K562 (cell line): Measurements from ENCODE around the gene TMEM260. TPM values are rescaled to one million over a fixed set of nuclear protein-coding genes. Genes with fewer than 3 reads are reported as not detected.

Experiments used
- ATAC-seq: fragments of 200-7000 bp; cut with Tn5 transposase; 3 replicates; pipeline ENCODE4 v1.9.1; 2020; ENCODE audit warnings: moderate library complexity
- BruUV-seq: library from RNA; stranded (reverse); fragments of 400-500 nt; replicated peaks from 2 replicates; lab custom pipeline; 2021; lab: Mats Ljungman, UMichigan
- CTCF ChIA-PET: fragments of 300-600 bp; formaldehyde crosslinking; extraction: SDS; loops from one replicate; lab custom pipeline; 2021; ENCODE audit warnings: low intra/inter-chr PET ratio; lab: Yijun Ruan, JAX
- POLR2A ChIA-PET: fragments of 300-600, 350-650 bp; sonication (Branson Sonifier 250); formaldehyde crosslinking; extraction: SDS; loops from one replicate; lab custom pipeline; 2021; ENCODE audit warnings: antibody characterized with exemption, inconsistent platforms; lab: Yijun Ruan, JAX
- DNase-seq, 4 experiments: peaks; one replicate each; pipeline versions ENCODE4 v3.0.0 to v3.0.0-alpha.2; 2011 to 2018; ENCODE audit warnings: low spot score in 3 of 4, mixed read lengths in 3 of 4; ENCODE audit errors: extremely low read depth in 1 of 4
- FAIRE-seq: peaks from 2 replicates; lab custom pipeline; 2011; peaks lifted over from hg19 to GRCh38; lab: Jason Lieb, UNC
- H2AFZ ChIP-seq: 2 replicates; pipeline ENCODE4 v1.6.0; 2011; ENCODE audit warnings: low read depth, low read length, control low read depth, inconsistent platforms
- H3K27ac ChIP-seq: fragments of 200-600 bp; 3 replicates; pipeline ENCODE4 v1.8.0; 2011; ENCODE audit warnings: low read depth, mild to moderate bottlenecking, control low read depth, inconsistent platforms, low read length, moderate library complexity, mixed read lengths; ENCODE audit errors: extremely low read depth
- H3K27me3 ChIP-seq, 2 experiments: fragments of 300-600 bp in 1 of 2; 2 replicates in 1 of 2; 3 replicates in 1 of 2; pipeline versions ENCODE4 v1.6.0 to v1.8.0; 2011; ENCODE audit warnings: inconsistent platforms in 2 of 2, low read length in 2 of 2, mild to moderate bottlenecking in 1 of 2, mixed read lengths in 1 of 2, moderate library complexity in 1 of 2; ENCODE audit not compliant: control insufficient read depth in 2 of 2, insufficient read depth in 2 of 2
- H3K36me3 ChIP-seq: fragments of 300-600 bp; 3 replicates; pipeline ENCODE4 v1.8.0; 2011; ENCODE audit warnings: mild to moderate bottlenecking, low read length, inconsistent platforms; ENCODE audit not compliant: control insufficient read depth, insufficient read depth
- H3K4me1 ChIP-seq, 2 experiments: fragments of 200-600 bp in 1 of 2; replicated peaks in 1 of 2; 2 replicates in 1 of 2; 3 replicates in 1 of 2; pipeline versions ENCODE4 v1.5.1 to v1.8.0; 2011; ENCODE audit warnings: inconsistent platforms in 2 of 2, low read length in 2 of 2, mild to moderate bottlenecking in 1 of 2, mixed read lengths in 1 of 2, moderate library complexity in 1 of 2; ENCODE audit not compliant: control insufficient read depth in 2 of 2, insufficient read depth in 2 of 2
- H3K4me2 ChIP-seq: 2 replicates; pipeline ENCODE4 v1.6.1; 2011; ENCODE audit warnings: low read length, control low read depth, inconsistent platforms, mixed read lengths; ENCODE audit not compliant: insufficient read depth
- H3K4me3 ChIP-seq: fragments of 200-600 bp; sonication (generic), shearing (Covaris generic); 2 replicates; pipeline ENCODE4 v1.5.1; 2016; ENCODE audit warnings: control low read depth, inconsistent platforms
- H3K79me2 ChIP-seq: fragments of 200-600 bp; 3 replicates; pipeline ENCODE4 v1.8.0; 2011; ENCODE audit warnings: low read length, inconsistent platforms; ENCODE audit not compliant: control insufficient read depth, insufficient read depth
- H3K9ac ChIP-seq, 2 experiments: 2 replicates each; pipeline versions ENCODE4 v1.6.0 to v1.6.1; 2011; ENCODE audit warnings: low read depth in 2 of 2, low read length in 2 of 2, control low read depth in 1 of 2, inconsistent platforms in 1 of 2, mild to moderate bottlenecking in 1 of 2, mixed read lengths in 1 of 2; ENCODE audit not compliant: insufficient read depth in 1 of 2
- H3K9me1 ChIP-seq: one replicate; pipeline ENCODE4 v1.6.0; 2011; ENCODE audit warnings: inconsistent platforms, mild to moderate bottlenecking, low read length, moderate library complexity; ENCODE audit not compliant: control insufficient read depth, insufficient read depth
- H3K9me3 ChIP-seq: replicated peaks from 2 replicates; pipeline ENCODE4 v1.5.1; 2011; ENCODE audit warnings: low read depth, low read length, inconsistent platforms; ENCODE audit not compliant: control insufficient read depth, insufficient read depth
- H4K20me1 ChIP-seq: replicated peaks from 2 replicates; pipeline ENCODE4 v1.6.1; 2011; ENCODE audit warnings: low read length, inconsistent platforms, mixed read lengths; ENCODE audit not compliant: control insufficient read depth, insufficient read depth
- DDX20 ChIP-seq: fragments of 450-650 bp; IDR thresholded peaks from 2 replicates; pipeline ENCODE4 v1.6.1; 2016; ENCODE audit warnings: missing genetic modification characterization, low read depth, mild to moderate bottlenecking, missing compliant biosample characterization, moderate library complexity
- GMEB1 ChIP-seq: fragments of 250-450 bp; sonication (Bioruptor Pico); IDR thresholded peaks from 2 replicates; pipeline ENCODE4 v1.4.0; 2020; ENCODE audit warnings: mild to moderate bottlenecking
- NFE2L1 ChIP-seq: fragments of 450-650 bp; IDR thresholded peaks from 2 replicates; pipeline ENCODE4 v1.6.1; 2016; ENCODE audit warnings: missing genetic modification characterization, low read depth, mild to moderate bottlenecking, missing compliant biosample characterization, moderate library complexity, borderline replicate concordance
- PHF8 ChIP-seq: fragments of 200-600 bp; sonication (generic); IDR thresholded peaks from 2 replicates; pipeline ENCODE4 v1.6.1; 2012; ENCODE audit warnings: mixed run types, mild to moderate bottlenecking, inconsistent platforms, low read length, moderate library complexity, borderline replicate concordance
- TBP ChIP-seq: optimal IDR thresholded peaks from 2 replicates; pipeline ENCODE3; 2011; ENCODE audit warnings: low read depth, low read length, improper control_type of control experiment
- WGBS: fragments of 100-300 bp; shearing (Covaris generic); methylation state at CpG from one replicate; pipeline ENCODE4 v1.1.6; 2016; ENCODE audit warnings: low coverage, mixed read lengths; ENCODE audit not compliant: insufficient coverage; ENCODE audit errors: missing lambda C conversion rate; 5-methylcytosine and 5-hydroxymethylcytosine counted together
- in situ Hi-C: fragments of 300-500 bp; cut with MboI; formaldehyde crosslinking; loops from 4 replicates; pipeline ENCODE4 v1.15.0; 2018; ENCODE audit warnings: inconsistent platforms, mixed read lengths
- intact Hi-C: fragments of 100-400 bp; cut with micrococcal nuclease; formaldehyde crosslinking; loops from 2 replicates; pipeline ENCODE4 v1.14.2; 2022
- polyA plus RNA-seq, 8 experiments: library from polyadenylated mRNA; depleted of rRNA in 4 of 8; stranded (reverse) in 5 of 8; unstranded in 3 of 8; fragments of >200 nt; fragmentation: Nextera tagmentation in 2 of 8; fragmentation: Illumina TruSeq in 1 of 8; extraction: Ambion mirVana in 2 of 8; extraction: Trizol in 1 of 8; gene quantifications; 2 replicates each; pipeline versions ENCODE4 v1.2.1 to v1.2.3, GENCODE V29; 2011 to 2014; ENCODE audit warnings: inconsistent platforms in 1 of 8, missing spikeins in 1 of 8
- total RNA-seq, 7 experiments: library from RNA; depleted of rRNA in 6 of 7; stranded (reverse); fragments of >200 nt in 6 of 7; fragmentation: Illumina TruSeq in 2 of 7; extraction: Trizol in 2 of 7; gene quantifications; 2 replicates each; pipeline versions ENCODE4 v1.2.1 to v1.2.3, GENCODE V29; 2011 to 2021; ENCODE audit warnings: low replicate concordance in 1 of 7

The TMEM260 gene
- total and polyA plus RNA-seq, 9 of the 15 experiments (the other 6 are each of a cell fraction or from before 2014, with no cell fraction given), result 2.2 to 9.4 (median 6.0) TPM

GRCh38 chr14:56581041-56581727, 1.6 kb downstream of the TMEM260 start (continued):
- no peak for TF ChIP-seq GMEB1 (CRISPR knock-in tag)
- TF ChIP-seq PHF8, result no peak

DNA sequence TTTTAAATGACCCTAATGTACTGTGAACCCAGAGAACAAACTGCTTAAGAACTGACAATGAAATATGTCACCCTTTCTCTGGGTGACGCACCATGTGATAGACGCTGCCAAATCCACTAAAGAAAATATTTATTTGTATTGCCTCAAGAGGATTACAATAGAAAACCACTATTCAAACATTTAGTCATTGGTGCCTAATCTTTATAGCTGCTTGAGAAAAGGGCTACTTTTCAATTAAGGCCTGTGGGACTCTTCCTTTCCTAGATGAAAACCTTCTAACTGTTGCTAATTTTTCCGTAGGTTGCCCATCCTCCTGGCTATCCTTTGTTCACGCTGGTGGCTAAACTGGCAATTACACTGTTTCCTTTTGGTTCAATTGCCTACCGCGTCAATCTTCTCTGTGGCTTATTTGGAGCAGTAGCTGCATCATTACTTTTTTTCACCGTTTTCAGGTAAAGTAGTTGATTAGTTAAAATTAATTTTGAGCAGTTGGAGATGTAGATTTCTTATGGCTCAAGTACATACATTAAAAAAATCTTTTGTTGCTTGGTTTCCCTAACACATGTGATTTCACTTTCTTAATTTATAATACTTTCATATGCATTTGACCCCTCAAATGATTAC, 6.0 kb downstream of the TMEM260 start:
- TF ChIP-seq DDX20 (tag) (no peak), TBP (no peak), NFE2L1 (no peak)
- TF ChIP-seq, all 486 proteins: peak for 0
- peaks cover 0 to 6% of the 10 kb centered on the region in 2 experiments; a peak in 2 of 5 replicates for H3K4me1 ChIP-seq
- no peak overlapping the region for H2AFZ ChIP-seq
- intact Hi-C loops (no loop called here), in situ Hi-C loops (no loop called here)
- DNase-seq (no peak), ATAC-seq (no peak), FAIRE-seq (no peak)
- H3K27me3 ChIP-seq, result no peaks in the 10 kb centered on the region
- ChIA-PET CTCF (no interaction called here), POLR2A (no interaction called here)
- no peak overlapping the region for H3K9ac ChIP-seq
- no peaks in the 10 kb centered on the region for H4K20me1 ChIP-seq
- peaks cover 10% of the 10 kb centered on the region; the same call in 1 of the 3 replicates for H3K36me3 ChIP-seq
- peaks cover 31% of the 10 kb centered on the region for H3K79me2 ChIP-seq
- no TSS peak for BruUV-seq
- H3K27ac ChIP-seq, result no peak overlapping the region
- no peak overlapping the region for H3K4me2 ChIP-seq
- H3K9me1 ChIP-seq, result no peaks in the 10 kb centered on the region
- H3K9me3 ChIP-seq, result no peaks in the 10 kb centered on the region
- 84% methylated on average over 7 of the region's 7 CpGs for WGBS
- no peak overlapping the region for H3K4me3 ChIP-seq
